Measurements from ENCODE around the gene KRT75. TPM values are rescaled to one million over a fixed set of nuclear protein-coding genes. Genes with fewer than 3 reads are reported as not detected.
"Not testable (repeated sequence)": the region's sequence is repeated elsewhere in the genome, so short reads cannot be mapped to it uniquely, and the experiment has no call there.

The KRT75 gene
- polyA plus RNA-seq (ENCODE audit: insufficient read length in 4 of 4) = not detected

DNA sequence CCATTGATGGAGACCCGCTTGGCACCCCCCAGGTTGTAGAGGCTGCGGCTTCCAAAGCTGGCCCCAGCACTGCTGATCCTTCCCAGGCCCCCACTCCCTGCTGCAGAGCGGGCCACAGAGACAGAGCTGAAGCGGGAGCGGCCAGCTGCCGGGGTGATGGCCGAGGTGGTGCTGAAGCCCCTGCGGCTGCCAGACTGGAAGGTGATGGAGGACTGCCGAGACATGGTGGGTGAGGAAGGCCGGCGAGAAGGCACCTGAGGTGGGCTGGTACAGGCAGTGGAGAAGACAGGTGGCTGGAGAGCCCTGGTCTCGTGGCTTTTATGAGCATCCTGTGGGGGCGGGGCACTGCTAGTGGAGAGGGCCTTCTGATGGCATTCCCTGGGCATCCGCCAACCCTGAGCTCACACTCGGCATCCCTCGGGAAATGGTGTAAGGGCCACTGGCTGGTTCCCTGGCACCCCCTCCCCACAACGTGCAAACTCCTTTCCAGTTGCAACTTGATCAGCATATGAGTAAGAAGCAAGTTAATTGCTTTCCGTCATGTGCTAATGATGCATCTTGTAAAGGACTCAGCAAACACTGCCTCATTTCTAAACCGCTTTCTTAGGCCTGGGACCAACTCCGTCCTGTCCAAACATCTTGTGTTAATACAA is at the start of gene KRT75:
Gene KRT75, minus strand, starts transcription at position 291 of the 653 bp plus-strand sequence. Its CDS starts 67 bp downstream, at position 224.
- DNase-seq (ENCODE audit: low read depth in 4 of 4, low spot score in 2 of 4) = no peak

DNA sequence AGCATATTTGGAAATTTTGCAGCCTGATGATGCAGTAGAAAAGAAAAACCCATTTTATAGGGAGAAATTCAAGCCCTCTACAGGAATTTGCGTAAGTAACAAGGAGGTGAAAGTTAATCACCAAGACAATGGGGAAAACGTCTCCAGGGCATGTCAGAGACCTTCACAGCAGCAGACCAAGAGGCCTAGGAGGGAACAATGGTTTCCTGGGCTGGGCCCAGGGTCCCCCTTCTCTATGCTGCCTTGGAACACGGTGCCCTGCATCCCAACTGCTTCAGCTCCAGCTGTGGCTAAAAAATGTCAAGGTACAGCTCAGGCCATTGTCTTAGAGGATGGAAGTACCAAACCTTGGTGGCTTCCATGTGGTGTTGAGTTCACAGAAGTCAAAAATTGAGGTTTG is 45.9 kb upstream of the KRT75 start:
- no peak for DNase-seq (ENCODE audit: low read depth in 4 of 4, low spot score in 2 of 4)

DNA sequence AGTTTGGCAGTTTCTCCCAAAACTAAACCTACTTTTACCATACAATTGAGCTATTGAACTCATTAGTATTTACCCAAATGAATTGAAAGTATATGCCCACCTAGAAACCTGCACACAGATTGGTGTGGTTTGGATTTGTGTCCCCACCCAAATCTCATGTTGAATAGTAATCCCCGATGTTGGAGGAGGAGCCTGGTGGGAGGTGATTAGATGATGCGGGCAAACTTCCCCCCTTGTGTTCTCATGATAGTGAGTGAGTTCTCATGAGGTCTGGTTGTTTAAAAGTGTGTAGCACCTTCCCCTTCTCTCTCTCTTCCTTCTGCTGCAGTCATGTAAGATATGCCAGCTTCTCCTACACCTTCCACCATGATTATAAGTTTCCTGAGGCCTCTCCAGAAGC is 43.5 kb upstream of the KRT75 start:
- no peak for DNase-seq (ENCODE audit: low read depth in 4 of 4, low spot score in 2 of 4)

DNA sequence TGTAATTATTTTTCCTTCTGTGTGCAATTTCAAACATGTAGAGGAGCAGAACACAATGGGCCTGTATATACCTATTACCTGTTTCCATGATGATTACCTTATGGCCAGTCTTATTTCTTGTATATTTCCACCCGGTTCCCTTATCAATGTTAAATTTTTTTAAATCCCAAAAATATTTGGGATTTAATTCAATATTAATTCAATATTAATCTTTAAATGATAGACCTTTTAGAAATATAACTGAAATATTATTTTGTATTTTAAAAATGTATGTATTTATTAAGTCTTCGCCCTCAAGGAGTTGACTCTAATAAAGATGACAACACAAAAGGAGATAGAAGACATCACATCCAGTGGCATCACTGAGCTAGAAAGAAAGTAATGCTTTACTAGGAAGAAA is 40.0 kb upstream of the KRT75 start:
- no peak for DNase-seq (ENCODE audit: low read depth in 4 of 4, low spot score in 2 of 4)

GRCh38 chr12:52473768-52474167 is 39.6 kb upstream of the KRT75 start, which contains the start of gene KRT6C:
KRT6C (minus strand) TSS chr12:52473805; CDS start chr12:52473737, 68 bp downstream.
- no peak for DNase-seq (ENCODE audit: low read depth in 4 of 4, low spot score in 2 of 4)

DNA sequence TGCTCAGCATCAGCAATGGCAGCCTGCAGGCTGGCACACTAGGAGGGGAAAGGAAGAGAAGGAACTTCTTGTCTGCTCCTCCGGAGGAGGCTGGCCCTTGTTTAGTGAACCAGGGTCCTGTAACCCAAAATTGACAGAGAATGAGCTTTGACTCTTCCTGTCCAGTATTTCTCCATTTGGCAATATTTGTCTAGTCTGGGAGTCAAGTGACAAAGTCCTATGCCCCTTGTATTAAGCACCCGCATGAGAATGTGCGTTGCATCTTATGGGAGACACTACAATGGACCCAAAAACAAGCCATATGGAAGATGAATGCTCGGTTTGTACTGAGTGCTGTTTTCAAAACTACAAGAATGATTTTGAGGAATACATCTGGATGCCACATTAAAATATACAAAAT is 35.7 kb upstream of the KRT75 start:
- no peak for DNase-seq (ENCODE audit: low read depth in 4 of 4, low spot score in 2 of 4)

- no peak for DNase-seq (ENCODE audit: low read depth in 4 of 4, low spot score in 2 of 4)
Observed at GRCh38 chr12:52464897-52465296, 30.7 kb upstream of the KRT75 start.

DNA sequence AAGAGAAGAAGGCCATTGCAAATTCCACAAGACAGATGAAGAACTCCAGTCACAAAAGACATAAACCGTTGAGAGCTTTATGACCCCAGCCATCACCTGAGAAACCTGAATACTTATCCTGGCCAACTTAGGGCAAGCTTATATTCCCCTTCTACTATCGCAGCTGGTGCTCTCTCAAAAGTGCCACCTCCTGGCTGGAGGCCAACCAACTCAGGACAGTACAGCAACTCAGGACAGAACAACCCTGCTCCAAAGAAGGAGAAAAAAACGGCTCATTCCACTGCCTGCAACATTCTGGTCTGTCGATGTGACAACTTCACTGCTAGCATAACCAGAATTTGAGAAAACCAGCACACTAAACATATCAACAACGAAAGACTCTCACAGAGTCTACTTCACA is 27.5 kb upstream of the KRT75 start:
- DNase-seq (ENCODE audit: low read depth in 4 of 4, low spot score in 2 of 4) = no peak

DNA sequence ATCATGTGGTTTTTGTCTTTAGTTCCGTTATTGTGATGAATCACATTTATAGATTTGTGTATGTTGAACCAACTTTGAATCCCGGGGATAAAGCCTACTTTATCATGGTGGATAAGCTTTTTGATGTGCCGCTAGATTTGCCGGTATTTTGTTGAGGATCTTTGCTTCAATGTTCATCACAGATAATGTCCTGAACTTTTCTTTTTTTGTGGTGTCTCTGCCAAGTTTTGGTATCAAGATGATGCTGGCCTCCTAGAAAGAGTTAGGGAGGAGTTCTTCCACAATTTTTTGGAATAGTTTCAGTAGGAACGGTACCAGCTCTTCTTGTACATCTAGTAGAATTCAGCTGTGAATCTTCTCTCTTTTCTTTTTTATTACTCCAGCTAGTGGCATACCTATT is 24.7 kb upstream of the KRT75 start:
- DNase-seq (ENCODE audit: low read depth in 4 of 4, low spot score in 2 of 4) = no peak

- DNase-seq (ENCODE audit: low read depth in 4 of 4, low spot score in 2 of 4) = no peak
Observed at GRCh38 chr12:52455821-52456220, 21.6 kb upstream of the KRT75 start.

GRCh38 chr12:52454411-52455201 is 20.4 kb upstream of the KRT75 start:
- DNase-seq (ENCODE audit: low read depth in 4 of 4, low spot score in 2 of 4) = no peak

GRCh38 chr12:52452101-52452500 is 17.9 kb upstream of the KRT75 start, which contains the start of gene KRT6B:
KRT6B (minus strand) TSS chr12:52452146; CDS start chr12:52452078, 68 bp downstream.
- no peak for DNase-seq (ENCODE audit: low read depth in 4 of 4, low spot score in 2 of 4)

DNA sequence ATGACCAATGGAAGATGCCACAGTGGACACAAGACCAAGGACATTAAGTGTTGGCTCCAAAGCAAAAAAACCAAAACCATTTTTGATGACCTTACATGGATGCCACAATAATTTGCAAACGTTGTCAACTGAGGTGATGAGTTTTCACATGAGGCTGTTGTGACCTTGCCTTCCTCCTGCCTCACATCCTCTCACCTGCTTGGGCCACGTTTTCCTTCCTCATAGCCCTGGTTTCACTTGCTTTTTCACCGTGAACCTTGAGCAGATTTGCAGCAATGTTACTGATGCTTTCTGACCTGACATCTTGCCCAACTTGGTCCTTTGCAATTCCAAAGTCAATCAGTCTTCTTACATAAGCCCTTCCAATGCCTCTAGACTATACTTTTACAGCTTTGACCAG is 14.1 kb upstream of the KRT75 start:
- no peak for DNase-seq (ENCODE audit: low read depth in 4 of 4, low spot score in 2 of 4)

GRCh38 chr12:52447196-52447595 is 13.0 kb upstream of the KRT75 start:
- not testable (repeated sequence) for DNase-seq (ENCODE audit: low read depth in 4 of 4, low spot score in 2 of 4)

DNA sequence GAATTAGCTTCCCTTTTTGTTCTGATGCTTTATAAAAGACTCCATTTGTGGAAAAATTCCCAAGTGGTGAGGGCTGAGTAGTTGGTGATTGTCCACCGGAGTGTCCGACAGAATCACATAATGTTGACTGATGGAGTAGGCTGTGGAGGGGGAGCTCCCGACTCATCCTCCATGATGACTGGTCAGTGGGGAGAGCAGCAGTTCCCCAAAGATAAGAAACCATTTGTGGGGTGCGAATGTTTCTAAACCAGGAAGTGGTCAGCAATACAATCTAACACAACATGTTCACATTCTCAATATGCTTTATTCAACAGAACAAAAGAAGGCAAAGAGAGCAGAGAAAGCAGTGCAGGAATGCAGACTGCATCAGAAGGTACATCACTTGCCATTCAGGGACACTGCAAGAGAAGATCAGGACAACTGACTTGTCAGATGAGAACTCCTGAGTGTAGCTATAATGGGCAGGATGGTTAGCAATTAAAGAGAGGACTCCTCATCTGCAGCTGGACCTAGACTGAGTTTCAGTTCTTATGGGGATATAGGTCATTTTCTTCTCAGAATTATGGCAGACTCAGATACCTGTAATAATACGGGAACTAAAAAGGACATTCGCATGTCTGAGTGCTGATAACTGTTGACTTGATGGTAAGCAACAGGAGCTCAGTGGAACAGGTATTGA is 12.3 kb upstream of the KRT75 start:
- DNase-seq (ENCODE audit: low read depth in 4 of 4, low spot score in 2 of 4) = no peak

DNA sequence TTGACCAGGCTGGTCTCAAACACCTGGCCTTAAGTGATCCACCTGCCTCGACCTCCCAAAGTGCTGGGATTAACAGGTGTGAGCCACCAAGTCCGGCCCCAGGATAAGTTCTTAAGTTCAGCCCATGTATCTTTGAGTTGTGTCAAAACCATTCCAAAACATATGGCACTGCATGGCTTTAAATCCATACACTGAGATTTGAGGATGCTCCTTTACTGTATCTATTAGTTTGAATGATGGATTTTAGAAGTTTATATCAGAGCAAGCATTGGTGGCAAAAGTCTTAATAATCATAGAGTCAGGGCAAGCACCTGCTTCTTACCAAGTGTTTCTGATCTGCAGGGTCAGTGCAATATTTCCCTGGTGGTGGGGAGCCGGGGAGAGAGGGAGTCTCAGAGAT is 11.7 kb upstream of the KRT75 start:
- DNase-seq (ENCODE audit: low read depth in 4 of 4, low spot score in 2 of 4) = no peak

DNA sequence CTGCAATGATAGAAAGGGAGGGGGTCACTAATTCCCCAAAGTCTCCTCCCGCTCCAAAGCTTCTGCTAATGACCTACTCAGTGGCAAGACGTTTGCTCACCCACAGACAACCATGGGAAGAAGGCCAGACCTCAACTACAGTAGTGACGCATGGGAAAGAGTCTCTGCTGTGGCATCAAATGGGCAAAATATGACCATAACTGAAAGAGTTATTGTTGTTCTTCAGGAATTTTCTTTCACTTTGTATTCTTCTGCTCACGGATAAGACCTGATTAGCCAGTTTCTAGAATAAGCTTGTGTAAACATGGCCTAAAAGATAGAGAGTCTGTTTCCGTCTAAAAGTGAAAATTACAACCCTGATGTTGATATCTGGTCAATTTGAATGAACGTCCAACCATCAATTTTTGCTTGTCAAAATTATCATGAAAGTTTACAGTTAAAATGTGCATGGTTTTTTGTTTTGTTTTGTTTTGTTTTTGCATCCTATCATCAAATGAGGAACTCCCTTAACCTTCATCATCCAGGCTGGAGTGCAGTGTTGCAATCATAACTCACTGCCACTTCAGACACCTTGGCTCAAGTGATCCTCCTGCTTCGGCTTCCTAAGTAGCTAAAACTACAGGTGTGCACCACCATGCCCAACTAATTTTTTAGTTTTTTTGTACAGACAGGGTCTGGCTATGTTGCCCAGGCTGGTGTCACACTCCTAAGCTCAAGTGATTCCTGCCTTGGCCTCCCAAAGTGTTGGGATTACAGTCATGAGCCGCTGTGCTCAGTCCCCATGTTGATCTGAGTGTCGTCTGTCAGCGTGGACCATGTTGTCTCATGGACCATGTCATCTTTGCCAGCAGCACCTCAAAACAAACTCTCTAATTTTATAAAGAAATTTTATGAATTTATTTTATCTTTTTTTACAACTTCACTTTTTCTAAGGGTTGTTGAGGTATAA is 10.8 kb upstream of the KRT75 start:
- DNase-seq (ENCODE audit: low read depth in 4 of 4, low spot score in 2 of 4) = no peak

DNA sequence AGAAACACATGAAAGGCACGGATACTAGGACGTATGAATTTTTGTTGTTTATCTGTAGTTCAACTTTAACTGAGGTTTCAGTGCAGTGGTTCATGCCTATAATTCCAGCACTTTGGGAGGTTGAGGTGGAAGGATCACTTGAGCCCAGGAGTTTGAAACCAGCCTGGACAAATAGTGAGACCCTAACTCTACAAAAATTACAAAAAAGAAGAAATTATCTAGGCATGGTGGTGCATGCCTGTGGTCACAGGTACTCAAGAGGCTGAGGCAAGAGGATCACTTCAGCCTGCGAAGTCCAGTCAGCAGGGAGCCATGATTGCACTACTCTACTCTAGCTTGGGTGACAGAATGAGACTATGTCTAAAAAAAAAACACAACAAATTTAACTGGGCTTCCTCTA is 9.8 kb upstream of the KRT75 start:
- no peak for DNase-seq (ENCODE audit: low read depth in 4 of 4, low spot score in 2 of 4)

DNA sequence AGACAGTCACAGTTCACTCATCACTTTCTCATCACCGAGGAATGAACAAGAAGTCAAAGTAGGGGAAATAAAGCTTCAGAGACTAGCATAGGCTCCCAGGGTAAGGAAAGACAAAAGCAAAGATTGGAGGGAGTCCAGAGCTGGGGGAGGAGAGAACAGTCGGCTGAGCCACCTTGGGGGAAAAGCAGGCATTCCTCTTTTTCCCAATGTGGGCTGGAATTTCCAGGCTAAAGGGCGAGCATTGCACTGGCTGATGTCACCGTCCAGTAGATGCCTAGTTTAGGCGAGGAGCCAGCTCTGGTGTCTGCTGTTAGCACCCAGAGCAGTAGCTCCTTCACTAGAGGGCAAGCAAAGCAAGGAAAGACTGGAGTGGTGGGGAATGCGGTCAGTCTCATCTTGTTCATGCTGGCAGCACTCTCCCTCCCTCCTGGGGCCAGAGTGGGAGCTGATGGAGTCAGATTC is 8.5 kb upstream of the KRT75 start:
- no peak for DNase-seq (ENCODE audit: low read depth in 4 of 4, low spot score in 2 of 4)

GRCh38 chr12:52441320-52441911 is 7.2 kb upstream of the KRT75 start:
- no peak for DNase-seq (ENCODE audit: low read depth in 4 of 4, low spot score in 2 of 4)
